Muscle of arm (tissue), 12 donors: ENCODE measurements around the gene CFAP57. TPM values are rescaled to one million over a fixed set of nuclear protein-coding genes. Genes with fewer than 3 reads are reported as not detected.

Experiments used
- DNase-seq: peaks from one replicate; pipeline ENCODE4 v3.0.0-alpha.2; 2013
- polyA plus RNA-seq, 12 donors: library from polyadenylated mRNA; unstranded; fragments of 120-200 nt; gene quantifications; one replicate each; pipeline ENCODE4 v1.2.1, GENCODE V29; 2013; ENCODE audit not compliant: insufficient read length in 12 of 12

CFAP57 gene
- polyA plus RNA-seq, 12 donors, result 0.12 to 1.5 (median 0.27) TPM; not detected in 3

DNA sequence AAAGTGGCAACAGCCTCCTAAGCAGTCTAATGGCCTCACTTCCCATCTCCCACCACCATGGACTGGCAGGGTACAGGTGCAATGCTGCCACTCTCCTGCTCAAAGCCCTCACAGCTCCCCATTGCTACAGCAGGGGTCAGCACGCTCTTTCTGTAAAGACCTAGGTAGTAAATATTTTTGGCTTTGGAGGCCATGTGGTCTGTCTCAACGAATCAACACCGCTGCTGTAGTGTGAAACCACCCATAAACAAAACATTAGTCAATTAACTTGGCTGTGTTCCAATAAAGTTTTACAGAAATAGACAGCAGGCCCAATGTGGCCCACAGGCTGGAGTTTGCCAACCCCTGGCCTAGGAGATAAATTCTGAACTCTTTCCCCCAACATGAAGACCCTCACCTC is 53.0 kb downstream of the CFAP57 start:
- no peak for DNase-seq

- peak; percentile 79 for DNase-seq
Observed at GRCh38 chr1:43227143-43227764, 55.1 kb downstream of the CFAP57 start.

- peak; percentile 57 for DNase-seq
Observed at GRCh38 chr1:43229826-43230780, 58.0 kb downstream of the CFAP57 start.

- DNase-seq, result no peak
Observed at GRCh38 chr1:43232074-43232473, 59.9 kb downstream of the CFAP57 start.

- no peak for DNase-seq
Observed at GRCh38 chr1:43232482-43232881, 60.4 kb downstream of the CFAP57 start.

- DNase-seq, result no peak
Observed at GRCh38 chr1:43233631-43234030, 61.5 kb downstream of the CFAP57 start.

GRCh38 chr1:43234267-43234666 is 62.1 kb downstream of the CFAP57 start:
- DNase-seq, result no peak

DNA sequence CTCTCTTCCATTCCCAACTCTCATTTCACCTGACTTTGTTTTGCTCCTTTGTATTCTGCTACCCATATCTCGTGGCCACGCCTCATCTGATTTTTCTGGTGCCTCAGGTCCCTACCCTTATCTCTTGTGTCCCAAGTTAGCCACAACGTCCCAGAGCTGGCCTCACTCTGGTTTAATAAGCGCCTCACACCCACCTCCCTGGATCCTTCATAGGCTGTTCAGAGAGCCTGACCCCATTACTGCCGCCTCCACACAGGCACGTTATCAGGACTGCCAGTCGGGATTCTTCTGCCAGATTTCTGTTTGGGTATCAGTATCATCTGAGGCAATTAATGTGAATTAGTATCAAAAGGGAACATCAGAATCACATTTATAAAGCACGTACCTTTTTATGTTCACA is 62.9 kb downstream of the CFAP57 start:
- DNase-seq, result no peak

- DNase-seq, result no peak
Observed at GRCh38 chr1:43235451-43236121, 63.5 kb downstream of the CFAP57 start.

DNA sequence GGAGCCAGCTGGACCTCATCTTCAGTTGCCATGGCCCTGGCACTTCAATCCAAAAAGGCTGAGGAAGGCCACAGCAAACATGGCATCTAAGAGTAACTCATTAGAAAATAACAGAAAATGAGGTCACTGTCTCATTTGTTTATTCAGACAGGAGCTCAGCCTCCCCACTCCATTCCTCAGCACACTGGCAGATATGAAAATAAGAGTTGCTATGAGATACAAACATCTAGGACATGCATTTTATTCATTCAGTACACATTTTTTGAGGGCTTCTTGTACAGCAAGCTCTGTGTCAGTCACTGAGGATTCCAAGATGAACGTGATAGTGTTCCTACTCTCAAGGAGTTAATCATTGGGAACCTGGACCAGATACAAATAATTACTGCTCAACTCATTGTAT is 65.0 kb downstream of the CFAP57 start:
- DNase-seq, result no peak

GRCh38 chr1:43238085-43238484 is 66.0 kb downstream of the CFAP57 start:
- DNase-seq, result peak; percentile 35

DNA sequence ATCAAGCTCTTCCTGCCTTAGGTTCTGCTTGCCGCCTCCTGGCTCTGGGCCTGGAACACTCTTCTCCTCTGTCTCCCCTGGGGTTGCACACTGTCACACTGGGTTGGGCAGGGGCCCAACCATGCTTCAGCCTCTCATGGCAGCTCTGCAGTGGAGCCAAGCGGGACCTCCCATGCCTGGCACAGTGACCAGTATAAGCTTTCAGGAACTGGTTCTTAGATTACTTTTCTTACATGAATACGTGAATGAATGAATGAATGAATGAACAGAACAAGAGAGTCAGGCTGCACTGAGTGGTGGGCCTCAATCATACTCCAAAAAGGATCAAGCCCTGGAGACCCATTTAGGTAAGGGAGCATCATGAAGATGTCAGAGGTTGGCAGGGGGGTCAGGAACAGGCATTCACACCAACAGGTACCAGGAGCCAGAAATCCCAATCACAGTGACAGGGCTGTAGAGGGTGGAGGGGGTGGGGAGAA is 66.9 kb downstream of the CFAP57 start:
- no peak for DNase-seq

DNA sequence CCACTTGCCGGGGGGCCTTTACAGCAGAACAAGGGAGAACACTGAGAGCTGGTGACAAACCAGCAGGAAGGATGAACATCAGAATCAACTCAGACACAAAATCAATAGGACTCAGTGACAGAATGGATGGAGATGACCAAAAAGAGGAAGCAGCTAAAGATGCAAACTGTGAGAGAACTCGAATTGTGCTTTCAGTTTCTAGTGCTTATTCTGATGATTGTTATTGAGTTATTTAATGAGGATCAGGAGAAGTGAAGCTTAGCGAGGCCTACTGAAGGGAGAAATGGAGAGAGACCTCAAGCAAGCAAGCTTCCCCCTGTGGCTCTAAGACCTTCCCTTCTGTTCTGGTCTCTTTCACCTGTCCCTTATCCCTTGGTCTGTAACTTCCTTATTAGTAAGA is 67.4 kb downstream of the CFAP57 start:
- no peak for DNase-seq

- no peak for DNase-seq
Observed at GRCh38 chr1:43241413-43241836, 69.3 kb downstream of the CFAP57 start.

GRCh38 chr1:43243299-43243698 is 71.2 kb downstream of the CFAP57 start:
- no peak for DNase-seq

GRCh38 chr1:43246466-43247213 is 74.5 kb downstream of the CFAP57 start:
- no peak for DNase-seq

- DNase-seq, result no peak
Observed at GRCh38 chr1:43247256-43247921, 75.3 kb downstream of the CFAP57 start.

DNA sequence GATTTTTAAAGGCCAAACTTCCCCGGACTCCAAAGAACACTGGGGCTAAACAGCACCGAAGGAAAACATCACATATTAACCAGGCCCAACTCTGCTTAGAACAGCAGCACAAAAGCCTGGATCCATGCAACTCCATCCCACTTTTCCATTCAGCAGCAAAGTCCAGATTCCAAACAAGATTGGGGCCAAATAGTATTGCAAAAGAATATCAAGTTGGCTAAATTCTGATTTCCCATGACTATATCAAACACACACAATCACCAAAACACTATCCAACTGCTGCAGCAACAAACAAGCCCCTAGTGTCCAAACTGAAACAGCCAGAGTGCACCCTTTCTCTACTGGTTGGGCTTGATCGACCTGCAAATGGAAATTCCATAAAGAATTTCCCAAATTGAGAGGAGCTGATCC is 78.2 kb downstream of the CFAP57 start:
- DNase-seq, result no peak

GRCh38 chr1:43251024-43251423 is 78.9 kb downstream of the CFAP57 start:
- DNase-seq, result no peak

DNA sequence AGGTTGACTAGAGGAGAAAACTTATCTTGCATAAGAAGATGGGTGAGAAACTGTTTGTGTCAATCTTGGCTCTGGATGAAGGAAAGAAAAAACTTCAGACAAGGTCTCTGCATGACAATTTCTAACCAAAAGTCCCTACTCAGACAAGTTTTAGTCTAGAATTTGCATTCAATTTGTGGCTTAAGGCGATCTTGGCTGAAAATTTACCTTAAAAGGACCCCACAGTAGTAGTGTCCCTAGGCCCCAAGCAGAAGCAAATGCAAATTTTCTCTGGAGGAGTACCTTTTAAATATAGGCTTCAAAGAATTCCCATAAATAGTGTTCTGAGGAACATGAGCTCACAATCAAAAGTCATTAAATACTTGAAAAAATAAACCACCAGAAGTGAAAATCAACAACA is 80.1 kb downstream of the CFAP57 start:
- no peak for DNase-seq

GRCh38 chr1:43253173-43253572 is 81.0 kb downstream of the CFAP57 start:
- no peak for DNase-seq
